ENCODE results near the gene ETV5. TPM values are rescaled to one million over a fixed set of nuclear protein-coding genes. Genes with fewer than 3 reads are reported as not detected.

The ETV5 gene
- total and polyA plus RNA-seq, 10 of the 15 experiments (the other 5 are each of a cell fraction or from before 2014, with no cell fraction given), result 5.0 to 18.4 (median 7.4) TPM

GRCh38 chr3:186110975-186111974 is 2.4 kb upstream of the ETV5 start (continued):
- TF ChIP-seq CEBPZ (IDR thresholded peaks at IDR 0.05; ENCODE audit: low read depth, low read length), result no peak
- TF ChIP-seq FOXM1 (IDR thresholded peaks at IDR 0.05; ENCODE audit: low read depth, low read length), result peak; percentile 88; the same call in 1 of the 2 replicates
- TF ChIP-seq MTA3 (IDR thresholded peaks at IDR 0.05; ENCODE audit: borderline replicate concordance, low read length), result peak; percentile 94
- TF ChIP-seq NR2F1 (conservative IDR thresholded peaks at IDR 0.05), result no peak
- no peak for TF ChIP-seq HDAC6 (IDR thresholded peaks at IDR 0.05; ENCODE audit: unreplicated experiment)
- no peak for TF ChIP-seq CHD4 (IDR thresholded peaks at IDR 0.05)
- TF ChIP-seq PBX3 (IDR thresholded peaks at IDR 0.05; ENCODE audit: insufficient replicate concordance, low read depth, low read length), result no peak
- no peak for TF ChIP-seq SIX5 (IDR thresholded peaks at IDR 0.05; ENCODE audit: low read depth, low read length, severe bottlenecking)
- TF ChIP-seq SIN3A (IDR thresholded peaks at IDR 0.05; ENCODE audit: low read depth, low read length), result no peak
- TF ChIP-seq SPI1 (IDR thresholded peaks at IDR 0.05; ENCODE audit: borderline replicate concordance, insufficient read depth, low read depth, low read length), result peak; percentile 46
- TF ChIP-seq NRF1 (conservative IDR thresholded peaks at IDR 0.05; ENCODE audit: low read depth, low read length), result no peak
- no peak for TF ChIP-seq STAT3 (IDR thresholded peaks at IDR 0.05; ENCODE audit: low read depth, low read length)
- no peak for TF ChIP-seq HSF1 (IDR thresholded peaks at IDR 0.05; ENCODE audit: low read depth, low read length)
- TF ChIP-seq CEBPB (IDR thresholded peaks at IDR 0.05; ENCODE audit: borderline replicate concordance in 1 of 2, low read depth in 2 of 2, low read length in 2 of 2), result peak in 1 of 2 experiments; percentile 82; a peak in 1 of 4 replicates
- no peak for TF ChIP-seq NR2C1 (IDR thresholded peaks at IDR 0.05)
- no peak for TF ChIP-seq CBX3 (IDR thresholded peaks at IDR 0.05; ENCODE audit: borderline replicate concordance, low read depth)
- TF ChIP-seq TBL1XR1 (IDR thresholded peaks at IDR 0.05; ENCODE audit: low read depth, low read length), result no peak
- TF ChIP-seq POLR2A (IDR thresholded peaks at IDR 0.05; ENCODE audit: low read depth, low read length), result no peak
- TF ChIP-seq CREM (IDR thresholded peaks at IDR 0.05; ENCODE audit: low read depth), result peak; percentile 95
- TF ChIP-seq MTA2 (IDR thresholded peaks at IDR 0.05; ENCODE audit: low read depth), result no peak
- no peak for TF ChIP-seq CBX5 (IDR thresholded peaks at IDR 0.05; ENCODE audit: low read depth)
- no peak for TF ChIP-seq NBN (IDR thresholded peaks at IDR 0.05)
- no peak for TF ChIP-seq ZBTB33 (IDR thresholded peaks at IDR 0.05)

Data from GM12878 (cell line).